ENCODE measurements around the gene PPP1R12C. TPM values are rescaled to one million over a fixed set of nuclear protein-coding genes. Genes with fewer than 3 reads are reported as not detected.

PPP1R12C gene
- total RNA-seq, 4 donors from 2014 or later: 113 to 270 (median 180) TPM

GRCh38 chr19:55079400-55080038, 37.9 kb downstream of the PPP1R12C start:
- H3K4me1 ChIP-seq: peaks cover 0 to 34% (median 13%) of the 10 kb centered on the region in 4 donors
- H3K9me3 ChIP-seq: no peaks in the 10 kb centered on the region
- peaks cover 11 to 95% of the 10 kb centered on the region in 2 donors for H3K27me3 ChIP-seq
- 59 to 66% methylated on average over 18 to 19 of the region's 19 CpGs for WGBS, 2 donors
- TF ChIP-seq EP300 (IDR thresholded peaks at IDR 0.05): no peak
- TF ChIP-seq POLR2A (IDR thresholded peaks at IDR 0.05): no peak
- TF ChIP-seq, protein P1, sequence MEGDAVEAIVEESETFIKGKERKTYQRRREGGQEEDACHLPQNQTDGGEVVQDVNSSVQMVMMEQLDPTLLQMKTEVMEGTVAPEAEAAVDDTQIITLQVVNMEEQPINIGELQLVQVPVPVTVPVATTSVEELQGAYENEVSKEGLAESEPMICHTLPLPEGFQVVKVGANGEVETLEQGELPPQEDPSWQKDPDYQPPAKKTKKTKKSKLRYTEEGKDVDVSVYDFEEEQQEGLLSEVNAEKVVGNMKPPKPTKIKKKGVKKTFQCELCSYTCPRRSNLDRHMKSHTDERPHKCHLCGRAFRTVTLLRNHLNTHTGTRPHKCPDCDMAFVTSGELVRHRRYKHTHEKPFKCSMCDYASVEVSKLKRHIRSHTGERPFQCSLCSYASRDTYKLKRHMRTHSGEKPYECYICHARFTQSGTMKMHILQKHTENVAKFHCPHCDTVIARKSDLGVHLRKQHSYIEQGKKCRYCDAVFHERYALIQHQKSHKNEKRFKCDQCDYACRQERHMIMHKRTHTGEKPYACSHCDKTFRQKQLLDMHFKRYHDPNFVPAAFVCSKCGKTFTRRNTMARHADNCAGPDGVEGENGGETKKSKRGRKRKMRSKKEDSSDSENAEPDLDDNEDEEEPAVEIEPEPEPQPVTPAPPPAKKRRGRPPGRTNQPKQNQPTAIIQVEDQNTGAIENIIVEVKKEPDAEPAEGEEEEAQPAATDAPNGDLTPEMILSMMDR (IDR thresholded peaks at IDR 0.05): no peak
- no peaks in the 10 kb centered on the region for H3K36me3 ChIP-seq
- no peak overlapping the region for H3K27ac ChIP-seq
- no peak for DNase-seq (ENCODE audit: low spot score in 2 of 2)
- no peak overlapping the region for H3K4me3 ChIP-seq

DNA sequence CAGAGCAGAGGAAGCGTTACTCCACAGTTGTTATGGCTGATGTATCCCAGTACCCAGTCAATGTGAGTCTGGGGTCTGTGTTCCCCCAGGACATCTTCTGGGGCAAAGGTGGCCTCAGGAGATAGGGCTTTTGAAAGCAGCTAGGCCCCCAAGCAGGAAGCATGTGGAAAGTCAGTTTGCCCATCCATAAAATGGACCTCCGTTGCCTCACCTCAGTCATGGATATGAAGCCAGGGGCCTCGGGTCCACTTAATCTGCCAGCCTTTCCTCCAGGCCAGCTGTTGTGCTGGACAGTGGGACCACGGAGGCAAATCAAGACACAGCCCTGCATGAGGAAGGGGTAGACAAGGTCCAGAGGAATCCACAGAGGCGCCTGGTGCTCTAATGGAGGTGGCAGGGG, 38.4 kb downstream of the PPP1R12C start:
- DNase-seq (ENCODE audit: low spot score in 2 of 2): no peak
- TF ChIP-seq POLR2A (IDR thresholded peaks at IDR 0.05) (no peak), EP300 (IDR thresholded peaks at IDR 0.05) (no peak)
- TF ChIP-seq, protein P1 (IDR thresholded peaks at IDR 0.05): no peak
- peaks cover 0 to 34% (median 13%) of the 10 kb centered on the region in 4 donors for H3K4me1 ChIP-seq
- no peaks in the 10 kb centered on the region for H3K9me3 ChIP-seq
- 67 to 73% methylated on average over 5 of the region's 5 CpGs for WGBS, 2 donors
- no peaks in the 10 kb centered on the region for H3K36me3 ChIP-seq
- H3K27me3 ChIP-seq: peaks cover 11 to 92% of the 10 kb centered on the region in 2 donors
- H3K27ac ChIP-seq: no peak overlapping the region
- H3K4me3 ChIP-seq: no peak overlapping the region

- Histone ChIP-seq H3K4me3 (no peak overlapping the region), H3K27ac (no peak overlapping the region), H3K4me1 (peaks cover 0 to 24% (median 9%) of the 10 kb centered on the region in 4 donors), H3K36me3 (no peaks in the 10 kb centered on the region), H3K9me3 (peaks cover 0 to 10% (median 0%) of the 10 kb centered on the region in 4 donors), H3K27me3 (peaks cover 0 to 88% of the 10 kb centered on the region in 2 donors)
- DNase-seq (ENCODE audit: low spot score in 2 of 2): no peak
- 56 to 73% methylated on average over 2 of the region's 2 CpGs for WGBS, 2 donors
- no peak for TF ChIP-seq POLR2A (IDR thresholded peaks at IDR 0.05)
- TF ChIP-seq EP300 (IDR thresholded peaks at IDR 0.05): no peak
- TF ChIP-seq, protein P1 (IDR thresholded peaks at IDR 0.05): no peak
Measured at GRCh38 chr19:55077106-55077505, 40.3 kb downstream of the PPP1R12C start.

GRCh38 chr19:55076321-55076720, 41.1 kb downstream of the PPP1R12C start:
- Histone ChIP-seq H3K36me3 (no peaks in the 10 kb centered on the region), H3K27ac (no peak overlapping the region), H3K9me3 (peaks cover 0 to 10% (median 0%) of the 10 kb centered on the region in 4 donors), H3K4me3 (no peak overlapping the region), H3K4me1 (peaks cover 0 to 16% (median 5%) of the 10 kb centered on the region in 4 donors), H3K27me3 (peaks cover 0 to 88% of the 10 kb centered on the region in 2 donors)
- WGBS, 2 donors: 39% methylated on average over 7 of the region's 12 CpGs; no CpG with 5 or more reads in 1 of the 2 donors
- no peak for DNase-seq (ENCODE audit: low spot score in 2 of 2)
- TF ChIP-seq, protein P1 (IDR thresholded peaks at IDR 0.05): no peak
- no peak for TF ChIP-seq EP300 (IDR thresholded peaks at IDR 0.05)
- no peak for TF ChIP-seq POLR2A (IDR thresholded peaks at IDR 0.05)

DNA sequence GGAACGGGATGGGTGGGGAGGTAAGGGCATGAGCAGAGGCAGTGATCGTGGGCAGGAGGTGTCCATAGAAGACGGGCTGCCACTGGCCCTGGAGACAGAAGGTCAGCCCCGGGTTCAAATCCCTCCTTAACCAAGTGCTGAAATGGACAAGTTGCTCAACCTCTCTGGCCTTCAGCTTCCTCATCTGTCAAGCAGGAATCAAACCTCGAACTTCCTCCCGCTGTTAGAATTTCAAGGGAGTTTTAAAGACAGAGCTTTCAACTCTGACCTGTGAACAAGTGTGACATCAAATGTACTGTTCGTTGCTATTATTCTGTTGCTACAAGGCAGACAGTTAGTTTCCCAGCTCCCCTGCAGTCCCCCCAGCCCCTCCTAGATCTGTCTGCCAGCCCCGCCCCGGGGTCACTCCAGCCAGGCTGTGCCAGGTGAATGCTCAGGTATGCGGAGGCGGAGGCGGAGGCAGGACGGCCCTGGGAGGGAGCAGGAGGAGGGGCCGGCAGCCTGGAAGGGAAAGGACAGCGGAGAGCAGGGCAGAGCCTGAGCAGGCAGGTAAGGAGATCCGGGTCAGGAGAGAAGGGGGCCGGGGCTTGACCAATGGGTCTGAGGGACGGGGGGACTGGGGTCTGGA, 42.0 kb downstream of the PPP1R12C start, which contains the start of gene EPS8L1:
EPS8L1 (plus strand) TSS at position 499 of the 628 bp plus-strand sequence. CDS start 576 bp downstream, outside the sequence.
- Histone ChIP-seq H3K9me3 (peaks cover 0 to 10% (median 0%) of the 10 kb centered on the region in 4 donors), H3K36me3 (no peaks in the 10 kb centered on the region), H3K27me3 (peaks cover 0 to 88% of the 10 kb centered on the region in 2 donors), H3K4me3 (no peak within 1 kb of the TSS), H3K27ac (no peak within 1 kb of the TSS), H3K4me1 (peaks cover 0 to 8% (median 2%) of the 10 kb centered on the region in 4 donors)
- 29 to 35% methylated on average over 18 of the region's 18 CpGs for WGBS, 2 donors
- no peak for TF ChIP-seq POLR2A (IDR thresholded peaks at IDR 0.05)
- TF ChIP-seq, protein P1 (IDR thresholded peaks at IDR 0.05): no peak
- no peak for TF ChIP-seq EP300 (IDR thresholded peaks at IDR 0.05)
- DNase-seq (ENCODE audit: low spot score in 2 of 2): no peak

Data from tibial nerve (tissue), 4 donors.